Spleen (tissue), 7 donors: ENCODE data around the gene CYP19A1.

Source experiments
- POLR2AphosphoS5 ChIP-seq, 3 donors: sonication (generic); formaldehyde crosslinking; IDR thresholded peaks; one replicate each; pipeline ENCODE4 v1.5.1; 2017; ENCODE audit warnings: antibody characterized with exemption in 3 of 3
- TF ChIP-seq, protein P1 (sequence below), 11 experiments: fragments of 200-600 bp in 7 of 11; fragments of 450-650 bp in 4 of 11; sonication (generic) in 4 of 11; IDR thresholded peaks in 8 of 11; conservative IDR thresholded peaks in 3 of 11; 1 replicate in 7 of 11; 2 replicates in 4 of 11; pipeline versions ENCODE4 v1.4.0 to v1.8.0; 2016 to 2021; ENCODE audit warnings: antibody characterized with exemption in 11 of 11, inconsistent platforms in 4 of 11, mild to moderate bottlenecking in 1 of 11
- donor health status: DM: no; HTN: no; CAD: no; lungs with moderate emphysema.
- donor health status: DM: no; HTN: no; CAD: no.
- donor health status: DM: no; HTN: no; CAD: no.

DNA sequence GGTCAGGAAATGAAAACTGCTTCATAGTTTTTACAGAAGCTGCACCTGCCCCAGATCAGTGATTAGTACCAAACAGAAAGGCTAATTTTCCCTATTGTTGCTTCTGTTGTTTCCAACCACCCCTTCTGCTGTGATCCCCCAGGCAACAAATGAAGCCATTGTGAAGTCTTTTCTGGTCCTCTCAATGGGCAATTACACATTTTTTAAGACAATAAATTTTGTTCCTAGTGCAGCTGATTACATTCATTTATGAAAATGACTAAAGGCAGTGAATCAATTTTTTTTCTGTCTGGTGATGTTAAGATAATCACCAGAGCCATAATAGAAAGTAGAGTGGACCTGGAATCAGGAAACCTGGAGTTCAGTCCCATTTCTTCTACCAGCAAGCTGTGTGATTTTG, 35.7 kb upstream of the CYP19A1 start:
- TF ChIP-seq, protein P1, sequence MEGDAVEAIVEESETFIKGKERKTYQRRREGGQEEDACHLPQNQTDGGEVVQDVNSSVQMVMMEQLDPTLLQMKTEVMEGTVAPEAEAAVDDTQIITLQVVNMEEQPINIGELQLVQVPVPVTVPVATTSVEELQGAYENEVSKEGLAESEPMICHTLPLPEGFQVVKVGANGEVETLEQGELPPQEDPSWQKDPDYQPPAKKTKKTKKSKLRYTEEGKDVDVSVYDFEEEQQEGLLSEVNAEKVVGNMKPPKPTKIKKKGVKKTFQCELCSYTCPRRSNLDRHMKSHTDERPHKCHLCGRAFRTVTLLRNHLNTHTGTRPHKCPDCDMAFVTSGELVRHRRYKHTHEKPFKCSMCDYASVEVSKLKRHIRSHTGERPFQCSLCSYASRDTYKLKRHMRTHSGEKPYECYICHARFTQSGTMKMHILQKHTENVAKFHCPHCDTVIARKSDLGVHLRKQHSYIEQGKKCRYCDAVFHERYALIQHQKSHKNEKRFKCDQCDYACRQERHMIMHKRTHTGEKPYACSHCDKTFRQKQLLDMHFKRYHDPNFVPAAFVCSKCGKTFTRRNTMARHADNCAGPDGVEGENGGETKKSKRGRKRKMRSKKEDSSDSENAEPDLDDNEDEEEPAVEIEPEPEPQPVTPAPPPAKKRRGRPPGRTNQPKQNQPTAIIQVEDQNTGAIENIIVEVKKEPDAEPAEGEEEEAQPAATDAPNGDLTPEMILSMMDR (IDR thresholded peaks at IDR 0.05 in 8 of 11, conservative IDR thresholded peaks at IDR 0.05 in 3 of 11) = no peak
- TF ChIP-seq POLR2AphosphoS5 (IDR thresholded peaks at IDR 0.05) = no peak
